CD4-positive, alpha-beta T cell (primary cell): Measurements from ENCODE around the gene NTM. TPM values are rescaled to one million over a fixed set of nuclear protein-coding genes. Genes with fewer than 3 reads are reported as not detected.

Experiments
- ATAC-seq: fragments of 200-7000 bp; cut with Tn5 transposase; one replicate; pipeline ENCODE4 v1.10.0; 2022; ENCODE audit warnings: mild to moderate bottlenecking; ENCODE audit not compliant: poor library complexity
- CTCF ChIA-PET: fragments of 350-600 bp; sonication (Branson Sonifier 250); formaldehyde crosslinking; loops from one replicate; lab custom pipeline; 2021; ENCODE audit warnings: antibody characterized with exemption, inconsistent platforms; lab: Charles Lee
- POLR2A ChIA-PET: fragments of 350-600 bp; sonication (Branson Sonifier 250); formaldehyde crosslinking; loops from one replicate; lab custom pipeline; 2021; ENCODE audit warnings: antibody characterized with exemption, inconsistent platforms; lab: Charles Lee
- DNase-seq, 14 experiments: peaks; one replicate each; pipeline ENCODE4 v3.0.0-alpha.2; 2013 to 2020; ENCODE audit warnings: mixed read lengths in 2 of 14
- H3K27ac ChIP-seq, 2 donors: one replicate each; pipeline versions ENCODE4 v1.5.1 to v1.7.0; 2013; ENCODE audit warnings: low read length in 2 of 2, low read depth in 1 of 2, mild to moderate bottlenecking in 1 of 2
- H3K27me3 ChIP-seq, 2 experiments: 1 replicate in 1 of 2; 2 replicates in 1 of 2; pipeline versions ENCODE4 v1.6.1 to v1.7.0; 2013; ENCODE audit warnings: low read length in 2 of 2, control low read depth in 1 of 2, mild to moderate bottlenecking in 1 of 2, moderate library complexity in 1 of 2; ENCODE audit not compliant: insufficient read depth in 2 of 2, control insufficient read depth in 1 of 2
- H3K36me3 ChIP-seq: one replicate; pipeline ENCODE4 v1.6.1; 2013; ENCODE audit warnings: low read length, control low read depth; ENCODE audit not compliant: insufficient read depth
- H3K4me1 ChIP-seq: one replicate; pipeline ENCODE4 v1.6.1; 2013; ENCODE audit warnings: low read length, control low read depth; ENCODE audit not compliant: insufficient read depth
- H3K4me3 ChIP-seq: one replicate; pipeline ENCODE4 v1.5.1; 2013; ENCODE audit warnings: mild to moderate bottlenecking, low read length, moderate library complexity
- H3K9me3 ChIP-seq, 2 experiments: 1 replicate in 1 of 2; 2 replicates in 1 of 2; pipeline versions ENCODE4 v1.6.1 to v1.7.0; 2013; ENCODE audit warnings: low read length in 2 of 2, mild to moderate bottlenecking in 2 of 2, control low read depth in 1 of 2, moderate library complexity in 1 of 2; ENCODE audit not compliant: control insufficient read depth in 1 of 2, insufficient read depth in 1 of 2
- H3K27ac Mint-ChIP-seq: one replicate; pipeline ENCODE4 v1.8.0; 2020; ENCODE audit warnings: mixed read lengths
- H3K27me3 Mint-ChIP-seq: one replicate; pipeline ENCODE4 v1.8.0; 2021; ENCODE audit warnings: mixed read lengths
- H3K36me3 Mint-ChIP-seq: one replicate; pipeline ENCODE4 v1.8.0; 2021; ENCODE audit warnings: low read depth, mixed read lengths
- H3K4me1 Mint-ChIP-seq: one replicate; pipeline ENCODE4 v1.8.0; 2021; ENCODE audit warnings: low read depth, mixed read lengths
- H3K4me3 Mint-ChIP-seq: one replicate; pipeline ENCODE4 v1.8.0; 2020; ENCODE audit warnings: mild to moderate bottlenecking, mixed read lengths
- H3K9me3 Mint-ChIP-seq: one replicate; pipeline ENCODE4 v1.8.0; 2020; ENCODE audit warnings: mixed read lengths
- CTCF ChIP-seq: fragments of 200-600 bp; IDR thresholded peaks from one replicate; pipeline ENCODE4 v1.8.0; 2022; ENCODE audit warnings: antibody characterized with exemption, mild to moderate bottlenecking
- intact Hi-C, 2 experiments: fragments of 100-400 bp; cut with DNase I in 1 of 2; cut with micrococcal nuclease in 1 of 2; formaldehyde crosslinking; loops; one replicate each; pipeline versions ENCODE4 v1.15.1 to v1.9.0; 2023 to 2025; cut with DNase I, micrococcal nuclease
- total RNA-seq, 174 experiments: library from RNA in 2 of 174; stranded (reverse) in 2 of 174; gene quantifications; one replicate each; pipeline ENCODE4 v1.2.3 and lab custom pipeline; 2021 to 2026

The NTM gene
- total RNA-seq, 2 experiments from 2014 or later: not detected

GRCh38 chr11:131447898-131448297 lies 77.5 kb downstream of the NTM start:
- no peaks in the 10 kb centered on the region for H3K27me3 ChIP-seq
- no peaks in the 10 kb centered on the region for H3K4me1 Mint-ChIP-seq
- no peak overlapping the region for H3K4me3 ChIP-seq
- H3K36me3 Mint-ChIP-seq: no peaks in the 10 kb centered on the region
- peaks cover 0 to 26% of the 10 kb centered on the region in 2 experiments for H3K9me3 ChIP-seq
- no peak for ATAC-seq
- H3K4me1 ChIP-seq: no peaks in the 10 kb centered on the region
- H3K36me3 ChIP-seq: no peaks in the 10 kb centered on the region
- H3K27ac Mint-ChIP-seq: no peak overlapping the region
- H3K9me3 Mint-ChIP-seq: no peaks in the 10 kb centered on the region
- no peak overlapping the region for H3K27ac ChIP-seq
- no peak for DNase-seq
- intact Hi-C loops: no loop called here
- no peak for TF ChIP-seq CTCF
- no peak overlapping the region for H3K4me3 Mint-ChIP-seq
- ChIA-PET POLR2A (no interaction called here), CTCF (no interaction called here)
- H3K27me3 Mint-ChIP-seq: no peaks in the 10 kb centered on the region

GRCh38 chr11:131449036-131450019 lies 78.9 kb downstream of the NTM start:
- Histone ChIP-seq H3K27ac (no peak overlapping the region), H3K4me3 (no peak overlapping the region), H3K36me3 (no peaks in the 10 kb centered on the region), H3K9me3 (peaks cover 0 to 26% of the 10 kb centered on the region in 2 experiments), H3K4me1 (no peaks in the 10 kb centered on the region), H3K27me3 (no peaks in the 10 kb centered on the region)
- Mint-ChIP-seq H3K36me3 (no peaks in the 10 kb centered on the region), H3K27ac (no peak overlapping the region), H3K4me1 (no peaks in the 10 kb centered on the region), H3K27me3 (no peaks in the 10 kb centered on the region), H3K4me3 (no peak overlapping the region), H3K9me3 (no peaks in the 10 kb centered on the region)
- ATAC-seq (no peak), DNase-seq (no peak)
- intact Hi-C loops: no loop called here
- CTCF ChIA-PET: no interaction called here
- POLR2A ChIA-PET: no interaction called here
- TF ChIP-seq CTCF: no peak

GRCh38 chr11:131454490-131454889 lies 84.1 kb downstream of the NTM start:
- no peaks in the 10 kb centered on the region for H3K9me3 Mint-ChIP-seq
- DNase-seq: no peak
- no peak overlapping the region for H3K4me3 Mint-ChIP-seq
- H3K27ac Mint-ChIP-seq: no peak overlapping the region
- no peak for ATAC-seq
- Histone ChIP-seq H3K4me3 (no peak overlapping the region), H3K9me3 (peaks cover 0 to 11% of the 10 kb centered on the region in 2 experiments), H3K36me3 (no peaks in the 10 kb centered on the region), H3K27me3 (no peaks in the 10 kb centered on the region), H3K4me1 (no peaks in the 10 kb centered on the region), H3K27ac (no peak overlapping the region)
- peaks cover 6% of the 10 kb centered on the region for H3K27me3 Mint-ChIP-seq
- no peak for TF ChIP-seq CTCF
- CTCF ChIA-PET: interaction anchor here (0.6 kb wide), 1 partner anchor 14 kb away, joined by 3 read pairs; no protein-coding TSS in a partner anchor
- POLR2A ChIA-PET: no interaction called here
- H3K36me3 Mint-ChIP-seq: no peaks in the 10 kb centered on the region
- H3K4me1 Mint-ChIP-seq: no peaks in the 10 kb centered on the region
- intact Hi-C loops: no loop called here
